H9 (cell line): ENCODE results near the gene ULK1. TPM values are rescaled to one million over a fixed set of nuclear protein-coding genes. Genes with fewer than 3 reads are reported as not detected.

Source experiments
- DNase-seq: peaks from one replicate; pipeline ENCODE4 v3.0.0-alpha.2; 2017
- H2AFZ ChIP-seq: one replicate; pipeline ENCODE4 v1.6.1; 2013; ENCODE audit warnings: mild to moderate bottlenecking, low read length, control low read depth, moderate library complexity
- H2AK5ac ChIP-seq: 2 replicates; pipeline ENCODE4 v1.6.1; 2013; ENCODE audit warnings: low read length, control low read depth, mixed read lengths; ENCODE audit not compliant: insufficient read length
- H2BK120ac ChIP-seq: one replicate; pipeline ENCODE4 v1.6.1; 2013; ENCODE audit warnings: low read depth, mild to moderate bottlenecking, low read length, control low read depth, inconsistent platforms; ENCODE audit not compliant: poor library complexity, severe bottlenecking
- H2BK12ac ChIP-seq: 2 replicates; pipeline ENCODE4 v1.6.1; 2013; ENCODE audit warnings: low read length, control low read depth, mixed read lengths, low read depth; ENCODE audit not compliant: insufficient read length
- H2BK15ac ChIP-seq: 2 replicates; pipeline ENCODE4 v1.6.1; 2013; ENCODE audit warnings: low read depth, low read length, control low read depth
- H2BK20ac ChIP-seq: one replicate; pipeline ENCODE4 v1.6.1; 2013; ENCODE audit warnings: low read depth, mild to moderate bottlenecking, low read length, control low read depth, inconsistent platforms; ENCODE audit not compliant: poor library complexity, severe bottlenecking
- H2BK5ac ChIP-seq: 2 replicates; pipeline ENCODE4 v1.6.1; 2013; ENCODE audit warnings: low read length, control low read depth, mixed read lengths; ENCODE audit not compliant: insufficient read length
- H3K14ac ChIP-seq: 2 replicates; pipeline ENCODE4 v1.6.1; 2013; ENCODE audit warnings: low read length, control low read depth; ENCODE audit not compliant: insufficient read depth
- H3K18ac ChIP-seq: 2 replicates; pipeline ENCODE4 v1.6.1; 2013; ENCODE audit warnings: low read depth, mild to moderate bottlenecking, mixed read lengths, low read length, control low read depth; ENCODE audit not compliant: insufficient read length
- H3K23ac ChIP-seq: 2 replicates; pipeline ENCODE4 v1.6.1; 2013; ENCODE audit warnings: low read length, control low read depth, mixed read lengths, low read depth; ENCODE audit not compliant: insufficient read length
- H3K23me2 ChIP-seq: 2 replicates; pipeline ENCODE4 v1.6.1; 2013; ENCODE audit warnings: low read depth, mild to moderate bottlenecking, mixed read lengths, low read length, control low read depth; ENCODE audit not compliant: insufficient read length, poor library complexity, severe bottlenecking
- H3K27ac ChIP-seq: 2 replicates; pipeline ENCODE4 v1.5.1; 2013; ENCODE audit warnings: low read length, control low read depth, mixed read lengths, low read depth; ENCODE audit not compliant: insufficient read length
- H3K27me3 ChIP-seq: 2 replicates; pipeline ENCODE4 v1.6.1; 2013; ENCODE audit warnings: low read length, control low read depth, inconsistent platforms; ENCODE audit not compliant: insufficient read depth
- H3K4ac ChIP-seq: 2 replicates; pipeline ENCODE4 v1.6.1; 2013; ENCODE audit warnings: low read depth, mild to moderate bottlenecking, control low read depth, inconsistent platforms, low read length, moderate library complexity
- H3K4me1 ChIP-seq: 2 replicates; pipeline ENCODE4 v1.6.1; 2013; ENCODE audit warnings: low read length, control low read depth, inconsistent platforms; ENCODE audit not compliant: insufficient read depth
- H3K4me2 ChIP-seq: 2 replicates; pipeline ENCODE4 v1.6.1; 2013; ENCODE audit warnings: low read length, control low read depth, mixed read lengths; ENCODE audit not compliant: insufficient read length, insufficient read depth
- H3K56ac ChIP-seq: 2 replicates; pipeline ENCODE4 v1.6.1; 2013; ENCODE audit warnings: low read depth, mild to moderate bottlenecking, mixed read lengths, low read length, control low read depth; ENCODE audit not compliant: insufficient read length
- H3K79me1 ChIP-seq: 2 replicates; pipeline ENCODE4 v1.6.1; 2013; ENCODE audit warnings: low read depth, mild to moderate bottlenecking, moderate library complexity, low read length, control low read depth, inconsistent platforms; ENCODE audit not compliant: insufficient read depth, poor library complexity, severe bottlenecking
- H3K79me2 ChIP-seq: 2 replicates; pipeline ENCODE4 v1.6.1; 2013; ENCODE audit warnings: low read length, control low read depth, inconsistent platforms; ENCODE audit not compliant: insufficient read depth
- H3K9ac ChIP-seq: 2 replicates; pipeline ENCODE4 v1.6.1; 2013; ENCODE audit warnings: low read length, control low read depth, mixed read lengths; ENCODE audit not compliant: insufficient read length; ENCODE audit errors: extremely low read depth
- H3K9me3 ChIP-seq: one replicate; pipeline ENCODE4 v1.6.1; 2013; ENCODE audit warnings: low read depth, low read length, inconsistent platforms; ENCODE audit not compliant: control insufficient read depth
- H3T11ph ChIP-seq: one replicate; pipeline ENCODE4 v1.6.1; 2013; ENCODE audit warnings: mild to moderate bottlenecking, low read length, control low read depth, inconsistent platforms
- H4K20me1 ChIP-seq: one replicate; pipeline ENCODE4 v1.6.1; 2013; ENCODE audit not compliant: control insufficient read depth, insufficient read length, insufficient read depth
- H4K5ac ChIP-seq: 2 replicates; pipeline ENCODE4 v1.6.1; 2013; ENCODE audit warnings: low read depth, mild to moderate bottlenecking, mixed read lengths, low read length, control low read depth; ENCODE audit not compliant: insufficient read length
- H4K8ac ChIP-seq: replicated peaks from 2 replicates; pipeline ENCODE4 v1.6.1; 2013; ENCODE audit warnings: low read length, control low read depth, mixed read lengths, low read depth; ENCODE audit not compliant: insufficient read length
- H4K91ac ChIP-seq: 2 replicates; pipeline ENCODE4 v1.6.1; 2013; ENCODE audit warnings: low read depth, mild to moderate bottlenecking, moderate library complexity, mixed read lengths, low read length, control low read depth; ENCODE audit not compliant: insufficient read length
- H3K27ac Mint-ChIP-seq, 3 experiments: 2 replicates in 2 of 3; 3 replicates in 1 of 3; pipeline ENCODE4 v1.8.0; 2020 to 2021; ENCODE audit warnings: mixed read lengths in 3 of 3, mild to moderate bottlenecking in 1 of 3, moderate library complexity in 1 of 3
- H3K27me3 Mint-ChIP-seq: 2 replicates; pipeline ENCODE4 v1.8.0; 2021; ENCODE audit warnings: low read depth, mild to moderate bottlenecking, moderate library complexity, mixed read lengths
- H3K36me3 Mint-ChIP-seq, 3 experiments: 2 replicates in 2 of 3; 3 replicates in 1 of 3; pipeline ENCODE4 v1.8.0; 2020 to 2021; ENCODE audit warnings: low read depth in 3 of 3, mixed read lengths in 3 of 3; ENCODE audit not compliant: insufficient read depth in 1 of 3
- H3K4me1 Mint-ChIP-seq, 2 experiments: 2 replicates each; pipeline ENCODE4 v1.8.0; 2020; ENCODE audit warnings: mixed read lengths in 2 of 2
- H3K4me3 Mint-ChIP-seq, 2 experiments: 2 replicates in 1 of 2; 3 replicates in 1 of 2; pipeline ENCODE4 v1.8.0; 2020 to 2021; ENCODE audit warnings: mild to moderate bottlenecking in 2 of 2, mixed read lengths in 2 of 2, moderate library complexity in 1 of 2
- H3K9me3 Mint-ChIP-seq, 2 experiments: 2 replicates in 1 of 2; 3 replicates in 1 of 2; pipeline ENCODE4 v1.8.0; 2020; ENCODE audit warnings: mild to moderate bottlenecking in 2 of 2, mixed read lengths in 2 of 2, moderate library complexity in 1 of 2
- WGBS: extraction: QIAGEN DNeasy Blood & Tissue Kit; methylation state at CpG from one replicate; pipeline ENCODE4 v1.1.7; 2013; ENCODE audit warnings: missing lambda C conversion rate, low lambda C conversion rate, mixed read lengths; ENCODE audit not compliant: insufficient read length; ENCODE audit errors: extremely low coverage; 5-methylcytosine and 5-hydroxymethylcytosine counted together
- total RNA-seq: library from RNA; stranded (reverse); gene quantifications from 2 replicates; pipeline ENCODE4 v1.2.1, GENCODE V29; 2021
- TF ChIP-seq, protein P1 (sequence below): fragments of 200-600 bp; sonication (generic); conservative IDR thresholded peaks from 3 replicates; pipeline ENCODE4 v1.8.0; 2021; ENCODE audit warnings: antibody characterized with exemption, mild to moderate bottlenecking

Gene ULK1
- total RNA-seq, 1 experiment from 2014 or later: 57.2 TPM

- H3K27me3 ChIP-seq: no peaks in the 10 kb centered on the region
- H2BK15ac ChIP-seq: no peak overlapping the region
- no peaks in the 10 kb centered on the region for H3K79me1 ChIP-seq
- H3K23me2 ChIP-seq: no peaks in the 10 kb centered on the region
- no peak for DNase-seq
- H3K4me1 Mint-ChIP-seq: 0 out of 4 replicates have a peak, but pooled peaks cover 0 to 4% of the 10 kb centered on the region in 2 experiments
- H3T11ph ChIP-seq: no peak overlapping the region
- no peak overlapping the region for H2AFZ ChIP-seq
- no peak overlapping the region for H2BK120ac ChIP-seq
- H3K27me3 Mint-ChIP-seq: no peaks in the 10 kb centered on the region
- no peak overlapping the region for H3K4me3 Mint-ChIP-seq
- no peak overlapping the region for H3K23ac ChIP-seq
- H3K79me2 ChIP-seq: no peaks in the 10 kb centered on the region
- TF ChIP-seq, protein P1, sequence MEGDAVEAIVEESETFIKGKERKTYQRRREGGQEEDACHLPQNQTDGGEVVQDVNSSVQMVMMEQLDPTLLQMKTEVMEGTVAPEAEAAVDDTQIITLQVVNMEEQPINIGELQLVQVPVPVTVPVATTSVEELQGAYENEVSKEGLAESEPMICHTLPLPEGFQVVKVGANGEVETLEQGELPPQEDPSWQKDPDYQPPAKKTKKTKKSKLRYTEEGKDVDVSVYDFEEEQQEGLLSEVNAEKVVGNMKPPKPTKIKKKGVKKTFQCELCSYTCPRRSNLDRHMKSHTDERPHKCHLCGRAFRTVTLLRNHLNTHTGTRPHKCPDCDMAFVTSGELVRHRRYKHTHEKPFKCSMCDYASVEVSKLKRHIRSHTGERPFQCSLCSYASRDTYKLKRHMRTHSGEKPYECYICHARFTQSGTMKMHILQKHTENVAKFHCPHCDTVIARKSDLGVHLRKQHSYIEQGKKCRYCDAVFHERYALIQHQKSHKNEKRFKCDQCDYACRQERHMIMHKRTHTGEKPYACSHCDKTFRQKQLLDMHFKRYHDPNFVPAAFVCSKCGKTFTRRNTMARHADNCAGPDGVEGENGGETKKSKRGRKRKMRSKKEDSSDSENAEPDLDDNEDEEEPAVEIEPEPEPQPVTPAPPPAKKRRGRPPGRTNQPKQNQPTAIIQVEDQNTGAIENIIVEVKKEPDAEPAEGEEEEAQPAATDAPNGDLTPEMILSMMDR: no peak
- no peak overlapping the region for H3K14ac ChIP-seq
- no peak overlapping the region for H3K56ac ChIP-seq
- H3K4ac ChIP-seq: no peak overlapping the region
- no peak overlapping the region for H2BK20ac ChIP-seq
- no peaks in the 10 kb centered on the region for H3K4me1 ChIP-seq
- H4K20me1 ChIP-seq: peaks cover 3% of the 10 kb centered on the region
- H3K27ac ChIP-seq: no peak overlapping the region
- no peak overlapping the region for H2BK5ac ChIP-seq
- H3K9me3 ChIP-seq: no peaks in the 10 kb centered on the region
- no peak overlapping the region for H2AK5ac ChIP-seq
- H3K36me3 Mint-ChIP-seq: peaks cover 12 to 45% (median 41%) of the 10 kb centered on the region in 3 experiments; a peak in 6 of 7 replicates
- no peak overlapping the region for H3K9ac ChIP-seq
- no peaks in the 10 kb centered on the region for H3K9me3 Mint-ChIP-seq
- H2BK12ac ChIP-seq: no peak overlapping the region
- no peak overlapping the region for H3K27ac Mint-ChIP-seq
- H3K18ac ChIP-seq: no peak overlapping the region
- no peak overlapping the region for H4K91ac ChIP-seq
- no peak overlapping the region for H3K4me2 ChIP-seq
- no peak overlapping the region for H4K8ac ChIP-seq
- H4K5ac ChIP-seq: no peak overlapping the region
- no CpG with 5 or more reads among the region's 23 CpGs for WGBS
Measured at GRCh38 chr12:131910302-131911027, 16.0 kb downstream of the ULK1 start.
